HL-60 (cell line): ENCODE results near the gene SEC11A.

ENCODE experiments used
- CTCF ChIP-seq: IDR thresholded peaks from one replicate; pipeline ENCODE4 v1.5.1; 2011; ENCODE audit warnings: low read length, control low read depth, inconsistent platforms; ENCODE audit not compliant: insufficient read depth
- POLR2AphosphoS5 ChIP-seq: IDR thresholded peaks from 2 replicates; pipeline ENCODE4 v1.6.1; 2012; ENCODE audit warnings: low read depth
- TF ChIP-seq, protein P1 (sequence below): IDR thresholded peaks from 2 replicates; pipeline ENCODE4 v1.6.1; 2012; ENCODE audit warnings: low read depth; ENCODE audit not compliant: insufficient replicate concordance

DNA sequence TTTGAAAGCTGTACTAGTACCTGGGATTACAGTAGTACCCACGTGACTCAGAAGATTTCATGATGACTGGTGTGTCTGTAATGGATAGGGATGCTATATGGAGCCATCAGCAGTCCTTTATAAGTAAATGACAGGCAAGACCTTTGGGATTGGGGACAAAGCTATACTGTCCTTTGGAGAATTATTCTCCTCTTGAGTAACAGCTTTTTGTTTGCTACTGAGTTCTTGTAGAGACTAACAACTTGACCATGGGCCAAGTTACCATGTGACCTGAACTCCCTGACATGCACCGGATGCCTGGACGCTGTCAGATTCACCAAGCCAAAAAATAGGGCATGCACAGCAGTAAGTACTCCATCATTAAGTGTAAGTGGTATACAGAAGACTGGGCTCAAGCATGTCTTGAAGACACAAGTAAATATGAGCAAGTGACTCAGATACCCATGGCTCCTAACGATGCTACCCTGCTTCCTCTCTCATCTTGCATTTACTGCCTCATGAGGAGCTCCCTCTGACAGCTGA lies 12.9 kb downstream of the SEC11A start:
- TF ChIP-seq, protein P1, sequence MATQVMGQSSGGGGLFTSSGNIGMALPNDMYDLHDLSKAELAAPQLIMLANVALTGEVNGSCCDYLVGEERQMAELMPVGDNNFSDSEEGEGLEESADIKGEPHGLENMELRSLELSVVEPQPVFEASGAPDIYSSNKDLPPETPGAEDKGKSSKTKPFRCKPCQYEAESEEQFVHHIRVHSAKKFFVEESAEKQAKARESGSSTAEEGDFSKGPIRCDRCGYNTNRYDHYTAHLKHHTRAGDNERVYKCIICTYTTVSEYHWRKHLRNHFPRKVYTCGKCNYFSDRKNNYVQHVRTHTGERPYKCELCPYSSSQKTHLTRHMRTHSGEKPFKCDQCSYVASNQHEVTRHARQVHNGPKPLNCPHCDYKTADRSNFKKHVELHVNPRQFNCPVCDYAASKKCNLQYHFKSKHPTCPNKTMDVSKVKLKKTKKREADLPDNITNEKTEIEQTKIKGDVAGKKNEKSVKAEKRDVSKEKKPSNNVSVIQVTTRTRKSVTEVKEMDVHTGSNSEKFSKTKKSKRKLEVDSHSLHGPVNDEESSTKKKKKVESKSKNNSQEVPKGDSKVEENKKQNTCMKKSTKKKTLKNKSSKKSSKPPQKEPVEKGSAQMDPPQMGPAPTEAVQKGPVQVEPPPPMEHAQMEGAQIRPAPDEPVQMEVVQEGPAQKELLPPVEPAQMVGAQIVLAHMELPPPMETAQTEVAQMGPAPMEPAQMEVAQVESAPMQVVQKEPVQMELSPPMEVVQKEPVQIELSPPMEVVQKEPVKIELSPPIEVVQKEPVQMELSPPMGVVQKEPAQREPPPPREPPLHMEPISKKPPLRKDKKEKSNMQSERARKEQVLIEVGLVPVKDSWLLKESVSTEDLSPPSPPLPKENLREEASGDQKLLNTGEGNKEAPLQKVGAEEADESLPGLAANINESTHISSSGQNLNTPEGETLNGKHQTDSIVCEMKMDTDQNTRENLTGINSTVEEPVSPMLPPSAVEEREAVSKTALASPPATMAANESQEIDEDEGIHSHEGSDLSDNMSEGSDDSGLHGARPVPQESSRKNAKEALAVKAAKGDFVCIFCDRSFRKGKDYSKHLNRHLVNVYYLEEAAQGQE: no peak
- no peak for TF ChIP-seq CTCF
- TF ChIP-seq POLR2AphosphoS5: no peak
